GM12875 (cell line): ENCODE data around the gene ZNF839.

Experiments
- H3K4me3 ChIP-seq: one replicate; pipeline ENCODE4 v1.5.1; 2011; ENCODE audit warnings: low read depth, low read length, control low read depth
- CTCF ChIP-seq: IDR thresholded peaks from 2 replicates; pipeline ENCODE4 v1.5.1; 2011; ENCODE audit warnings: low read depth, mild to moderate bottlenecking, control low read depth, inconsistent platforms, low read length, moderate library complexity, borderline replicate concordance; ENCODE audit not compliant: insufficient read depth

ZNF839 gene

GRCh38 chr14:102333390-102333789 is 13.8 kb downstream of the ZNF839 start:
- H3K4me3 ChIP-seq: no peak overlapping the region
- TF ChIP-seq CTCF: no peak

GRCh38 chr14:102333795-102334705 is 14.5 kb downstream of the ZNF839 start:
- TF ChIP-seq CTCF: no peak

GRCh38 chr14:102335163-102335562 is 15.6 kb downstream of the ZNF839 start:
- H3K4me3 ChIP-seq: no peak overlapping the region
- TF ChIP-seq CTCF: no peak

More at GRCh38 chr14:102333795-102334705, 14.5 kb downstream of the ZNF839 start:
- no peak overlapping the region for H3K4me3 ChIP-seq

- TF ChIP-seq CTCF: no peak
- H3K4me3 ChIP-seq: no peak overlapping the region
These were observed 19.2 kb downstream of the ZNF839 start for GRCh38 chr14:102338724-102339123.

- no peak for TF ChIP-seq CTCF
These were observed 22.0 kb downstream of the ZNF839 start for GRCh38 chr14:102341566-102341965.

GRCh38 chr14:102342238-102342637 is 22.7 kb downstream of the ZNF839 start:
- no peak overlapping the region for H3K4me3 ChIP-seq
- TF ChIP-seq CTCF: no peak

More at GRCh38 chr14:102341566-102341965, 22.0 kb downstream of the ZNF839 start:
- H3K4me3 ChIP-seq: no peak overlapping the region

GRCh38 chr14:102344084-102344483 is 24.5 kb downstream of the ZNF839 start:
- H3K4me3 ChIP-seq: no peak overlapping the region
- TF ChIP-seq CTCF: no peak
